Epithelial cell of proximal tubule (primary cell): Measurements from ENCODE around the gene ZDHHC14. TPM values are rescaled to one million over a fixed set of nuclear protein-coding genes. Genes with fewer than 3 reads are reported as not detected.

ENCODE experiments used
- DNase-seq: peaks from one replicate; pipeline ENCODE4 v3.0.0-alpha.2; 2011; ENCODE audit warnings: low read depth
- H3K4me3 ChIP-seq: 2 replicates; pipeline ENCODE4 v1.5.1; 2011; ENCODE audit warnings: low read depth, mild to moderate bottlenecking, low read length
- total RNA-seq: library from RNA; depleted of rRNA; stranded (reverse); fragments of >200 nt; gene quantifications from 2 replicates; pipeline ENCODE4 v1.2.3, GENCODE V29; 2015
- TF ChIP-seq, protein P1 (sequence below): conservative IDR thresholded peaks from 2 replicates; pipeline ENCODE4 v1.5.1; 2012; ENCODE audit warnings: low read depth, mild to moderate bottlenecking, low read length

The ZDHHC14 gene
- total RNA-seq, 1 donor from 2014 or later: 21.4 TPM

DNA sequence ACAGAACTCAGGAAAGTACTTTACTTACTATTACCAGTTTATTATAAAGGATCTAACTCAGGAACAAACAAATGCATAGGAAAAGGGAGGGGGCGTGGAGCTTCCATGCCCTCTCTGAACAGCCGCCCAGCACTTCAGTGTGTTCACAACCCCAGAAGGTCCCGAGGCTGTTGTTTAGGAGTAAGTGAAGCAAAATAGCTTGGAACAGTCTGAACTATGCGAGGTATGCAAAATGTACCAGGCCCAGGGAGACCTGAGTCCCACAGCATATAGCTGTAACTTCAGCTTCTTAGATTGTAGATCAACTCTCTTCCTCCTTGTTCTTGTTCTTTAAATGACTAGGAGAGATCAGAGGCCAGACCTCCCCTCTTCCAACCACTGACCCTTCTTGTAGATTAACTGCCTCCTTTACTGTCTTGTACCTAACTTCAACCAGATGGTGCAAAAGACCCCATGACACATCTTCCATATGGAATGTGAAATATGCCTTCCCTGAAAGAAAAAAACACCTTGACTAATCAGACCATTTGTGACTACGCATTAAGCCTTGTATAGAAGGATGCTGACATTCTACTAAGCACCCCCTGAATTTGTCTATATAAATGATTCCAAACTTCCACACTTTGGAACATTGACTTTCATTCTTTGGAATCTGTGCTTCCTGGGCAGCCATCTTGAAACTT, 343.3 kb downstream of the ZDHHC14 start:
- TF ChIP-seq, protein P1, sequence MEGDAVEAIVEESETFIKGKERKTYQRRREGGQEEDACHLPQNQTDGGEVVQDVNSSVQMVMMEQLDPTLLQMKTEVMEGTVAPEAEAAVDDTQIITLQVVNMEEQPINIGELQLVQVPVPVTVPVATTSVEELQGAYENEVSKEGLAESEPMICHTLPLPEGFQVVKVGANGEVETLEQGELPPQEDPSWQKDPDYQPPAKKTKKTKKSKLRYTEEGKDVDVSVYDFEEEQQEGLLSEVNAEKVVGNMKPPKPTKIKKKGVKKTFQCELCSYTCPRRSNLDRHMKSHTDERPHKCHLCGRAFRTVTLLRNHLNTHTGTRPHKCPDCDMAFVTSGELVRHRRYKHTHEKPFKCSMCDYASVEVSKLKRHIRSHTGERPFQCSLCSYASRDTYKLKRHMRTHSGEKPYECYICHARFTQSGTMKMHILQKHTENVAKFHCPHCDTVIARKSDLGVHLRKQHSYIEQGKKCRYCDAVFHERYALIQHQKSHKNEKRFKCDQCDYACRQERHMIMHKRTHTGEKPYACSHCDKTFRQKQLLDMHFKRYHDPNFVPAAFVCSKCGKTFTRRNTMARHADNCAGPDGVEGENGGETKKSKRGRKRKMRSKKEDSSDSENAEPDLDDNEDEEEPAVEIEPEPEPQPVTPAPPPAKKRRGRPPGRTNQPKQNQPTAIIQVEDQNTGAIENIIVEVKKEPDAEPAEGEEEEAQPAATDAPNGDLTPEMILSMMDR: no peak
- H3K4me3 ChIP-seq: no peak overlapping the region
- no peak for DNase-seq

DNA sequence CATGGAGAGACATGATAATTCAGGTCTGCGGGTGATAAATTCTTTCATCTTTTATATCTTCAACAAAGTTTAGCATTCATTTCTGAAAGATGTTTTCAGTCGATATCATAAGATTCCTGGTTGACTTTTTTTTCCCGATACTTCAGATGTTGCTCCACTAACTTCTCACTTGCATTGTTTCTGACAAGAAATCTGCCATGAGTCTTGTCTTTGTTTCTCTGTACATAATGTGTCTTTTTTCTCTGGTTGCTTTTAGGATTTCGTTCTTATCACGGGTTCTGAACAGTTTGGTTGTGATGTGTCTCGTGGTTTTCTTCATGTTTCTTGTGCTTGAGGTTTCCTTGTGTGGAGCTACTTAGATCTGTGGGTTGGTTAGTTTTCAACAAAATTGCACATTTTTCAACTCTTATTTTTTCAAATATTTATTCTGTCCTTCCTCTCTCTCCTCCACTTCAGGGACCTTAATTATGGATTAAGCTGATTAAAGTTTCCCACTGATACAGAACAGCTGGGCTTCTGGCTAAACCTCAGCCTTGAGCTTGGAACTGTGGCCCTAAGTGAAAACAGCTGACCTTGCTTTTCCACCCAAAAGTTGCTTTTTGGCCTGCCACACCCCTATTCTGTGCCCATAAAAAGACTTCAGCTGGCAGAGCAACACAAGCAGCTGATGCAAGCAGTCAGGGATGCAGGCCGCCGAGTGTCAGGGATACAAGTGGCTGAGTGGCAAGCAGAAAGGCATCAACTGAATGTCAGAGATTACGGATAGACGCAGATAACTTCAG, 344.2 kb downstream of the ZDHHC14 start:
- no peak for DNase-seq
- TF ChIP-seq, protein P1: no peak
- H3K4me3 ChIP-seq: no peak overlapping the region

DNA sequence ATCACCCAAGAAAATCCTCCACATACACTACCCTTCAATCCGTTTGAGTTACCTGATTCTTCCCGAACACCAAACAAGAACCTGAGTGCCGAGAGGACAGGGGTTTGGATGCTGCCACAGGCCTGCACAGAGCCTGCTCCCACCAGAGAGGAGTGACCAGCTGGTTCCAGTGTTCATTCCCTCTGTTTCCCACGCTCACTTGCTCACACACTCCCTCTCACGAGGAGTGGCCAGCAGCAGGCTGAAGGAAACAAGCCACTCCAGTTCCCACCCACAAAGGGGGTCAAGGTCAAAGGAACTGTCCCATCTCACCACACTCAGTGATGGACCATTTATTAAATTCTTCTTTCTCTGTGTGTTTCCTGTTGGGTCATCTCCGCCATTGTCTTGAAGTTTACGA, 344.8 kb downstream of the ZDHHC14 start:
- no peak overlapping the region for H3K4me3 ChIP-seq
- no peak for DNase-seq
- TF ChIP-seq, protein P1: no peak

DNA sequence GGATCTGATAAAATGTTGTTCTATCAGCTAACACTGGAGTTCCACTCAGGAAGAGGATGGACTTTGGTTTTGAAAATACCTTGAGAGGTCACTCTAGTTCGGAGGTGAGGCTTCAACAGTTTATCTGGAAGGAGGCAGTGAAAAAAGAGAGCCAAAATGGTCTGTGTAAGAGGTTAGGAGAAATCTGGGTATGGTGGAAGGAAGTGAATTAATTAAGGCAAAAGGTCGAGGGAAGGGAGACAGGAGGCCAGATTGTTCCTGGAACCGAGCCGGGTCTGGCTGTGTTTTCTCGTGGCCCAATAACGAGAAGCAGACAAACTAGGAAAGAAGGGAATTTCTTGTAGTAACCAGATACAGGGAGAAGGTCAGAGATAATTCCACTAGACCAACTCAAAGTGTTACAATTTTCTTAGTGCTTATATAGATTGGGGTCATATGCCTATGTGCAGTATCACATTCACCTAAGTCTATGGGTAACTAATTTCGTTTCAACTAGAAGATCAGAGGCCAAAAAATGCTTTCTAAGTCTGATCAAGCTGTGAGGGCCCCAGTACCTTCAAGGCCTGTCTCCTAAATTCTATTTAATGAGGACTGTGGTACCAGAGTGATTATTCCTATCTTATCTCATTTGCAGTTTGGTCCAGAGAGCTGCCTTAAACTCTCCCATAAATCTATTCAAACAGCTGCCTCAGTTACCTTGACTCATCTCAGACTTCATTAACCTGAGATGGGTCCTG, 346.1 kb downstream of the ZDHHC14 start:
- no peak overlapping the region for H3K4me3 ChIP-seq

More for the DNA sequence above, 346.1 kb downstream of the ZDHHC14 start:
- no peak for DNase-seq
- TF ChIP-seq, protein P1: no peak

Other genes starting within 250 kb of the ZDHHC14 start
- gene TMEM242, start 57.7 kb upstream of the ZDHHC14 start, total RNA-seq: 5.2 and 8.0 TPM in 2 replicates